C4-2B (cell line): Measurements from ENCODE around the gene PIM3.

Experiments used
- CTCF ChIP-seq: fragments of 450-650 bp; conservative IDR thresholded peaks from 2 replicates; pipeline ENCODE4 v1.5.1; 2017; ENCODE audit warnings: mild to moderate bottlenecking
- ZFX ChIP-seq: fragments of 450-650 bp; IDR thresholded peaks from 2 replicates; pipeline ENCODE4 v1.6.1; 2017

DNA sequence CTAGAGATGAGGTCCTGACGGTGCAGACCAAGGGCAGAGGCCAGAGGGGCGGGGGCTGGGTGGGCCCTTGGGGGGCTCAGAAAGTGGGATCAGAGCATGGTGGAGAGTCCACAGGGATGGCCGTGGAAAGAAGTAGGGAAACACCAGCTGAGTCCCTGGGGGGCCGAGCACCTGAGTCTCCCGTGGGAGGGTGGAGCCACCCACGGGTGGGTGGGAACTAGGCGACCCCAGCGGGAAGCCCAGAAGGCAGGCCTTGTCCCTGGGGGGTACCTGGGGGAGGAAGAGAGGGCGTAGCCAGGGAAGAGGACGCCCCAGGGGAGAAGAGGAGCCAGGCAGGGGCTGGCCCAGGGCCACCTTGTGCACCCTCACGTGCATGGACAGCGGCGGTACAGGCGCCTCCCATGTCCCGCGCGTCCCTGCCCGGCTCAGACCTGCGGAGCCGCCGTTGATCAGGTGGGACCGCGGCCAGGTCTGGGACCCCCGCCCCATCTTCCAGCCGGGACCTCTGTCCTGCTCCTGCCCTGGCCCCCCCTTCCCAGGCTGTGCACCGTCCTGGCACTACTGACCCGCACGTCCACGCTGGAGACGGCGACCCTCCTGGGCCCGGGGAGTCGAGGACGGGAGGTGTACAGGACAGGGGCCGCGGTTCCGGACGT is 31.9 kb upstream of the PIM3 start:
- TF ChIP-seq CTCF (no peak), ZFX (no peak)
